ENCODE data around the gene SNX32.
"Not testable (repeated sequence)": the region's sequence is repeated elsewhere in the genome, so short reads cannot be mapped to it uniquely, and the experiment has no call there.

The SNX32 gene

DNA sequence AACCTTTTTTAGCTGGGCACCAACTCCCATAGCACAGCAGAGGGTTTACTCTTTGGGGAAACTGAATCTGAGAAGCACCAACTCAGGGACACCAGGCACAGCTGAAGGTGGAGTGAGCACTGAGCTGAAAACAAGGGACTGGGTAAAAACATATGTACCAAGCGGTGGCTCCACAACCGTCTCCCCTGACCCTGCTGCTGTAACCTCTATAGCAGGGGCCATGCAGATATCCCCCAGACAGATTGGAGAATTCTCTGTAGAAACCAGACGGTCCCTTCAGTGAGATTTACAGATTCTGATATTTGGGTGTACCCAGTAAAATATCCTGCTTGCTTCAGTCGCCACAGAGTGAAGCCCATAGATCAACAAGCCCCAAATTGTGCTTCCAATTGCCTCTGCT is 4.3 kb upstream of the SNX32 start:
- H3K36me3 ChIP-seq (ENCODE audit: insufficient read depth, low read length): no peaks in the 10 kb centered on the region
- no peaks in the 10 kb centered on the region for H3K9me2 ChIP-seq (replicated peaks; ENCODE audit: low read depth, low read length)
- H3K9ac ChIP-seq (ENCODE audit: low read depth, low read length, poor library complexity, severe bottlenecking): no peak overlapping the region
- no peaks in the 10 kb centered on the region for H3K27me3 ChIP-seq (ENCODE audit: insufficient read depth, low read length, poor library complexity, severe bottlenecking)
- no peaks in the 10 kb centered on the region for H3K9me3 ChIP-seq (ENCODE audit: insufficient read depth, low read depth, low read length)
- H3K4me2 ChIP-seq (ENCODE audit: low read depth, low read length, poor library complexity, severe bottlenecking): no peak overlapping the region
- H2AFZ ChIP-seq (ENCODE audit: low read length): no peak overlapping the region
- no peak for TF ChIP-seq EZH2phosphoT487 (IDR thresholded peaks at IDR 0.05; ENCODE audit: borderline replicate concordance)
- TF ChIP-seq, protein P1, sequence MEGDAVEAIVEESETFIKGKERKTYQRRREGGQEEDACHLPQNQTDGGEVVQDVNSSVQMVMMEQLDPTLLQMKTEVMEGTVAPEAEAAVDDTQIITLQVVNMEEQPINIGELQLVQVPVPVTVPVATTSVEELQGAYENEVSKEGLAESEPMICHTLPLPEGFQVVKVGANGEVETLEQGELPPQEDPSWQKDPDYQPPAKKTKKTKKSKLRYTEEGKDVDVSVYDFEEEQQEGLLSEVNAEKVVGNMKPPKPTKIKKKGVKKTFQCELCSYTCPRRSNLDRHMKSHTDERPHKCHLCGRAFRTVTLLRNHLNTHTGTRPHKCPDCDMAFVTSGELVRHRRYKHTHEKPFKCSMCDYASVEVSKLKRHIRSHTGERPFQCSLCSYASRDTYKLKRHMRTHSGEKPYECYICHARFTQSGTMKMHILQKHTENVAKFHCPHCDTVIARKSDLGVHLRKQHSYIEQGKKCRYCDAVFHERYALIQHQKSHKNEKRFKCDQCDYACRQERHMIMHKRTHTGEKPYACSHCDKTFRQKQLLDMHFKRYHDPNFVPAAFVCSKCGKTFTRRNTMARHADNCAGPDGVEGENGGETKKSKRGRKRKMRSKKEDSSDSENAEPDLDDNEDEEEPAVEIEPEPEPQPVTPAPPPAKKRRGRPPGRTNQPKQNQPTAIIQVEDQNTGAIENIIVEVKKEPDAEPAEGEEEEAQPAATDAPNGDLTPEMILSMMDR (conservative IDR thresholded peaks at IDR 0.05; ENCODE audit: low read length): no peak
- H4K20me1 ChIP-seq (ENCODE audit: insufficient read depth, low read length, poor library complexity, severe bottlenecking): no peaks in the 10 kb centered on the region
- H3K4me1 ChIP-seq (ENCODE audit: insufficient read depth, low read length, poor library complexity, severe bottlenecking): peaks cover 30% of the 10 kb centered on the region
- no peak overlapping the region for H3K4me3 ChIP-seq (ENCODE audit: low read length, poor library complexity, severe bottlenecking)
- 0 out of 2 replicates have a peak, but pooled peaks cover 2% of the 10 kb centered on the region for H3F3A ChIP-seq (ENCODE audit: low read depth)
- peaks cover 11% of the 10 kb centered on the region; the same call in 1 of the 2 replicates for H3K79me2 ChIP-seq (ENCODE audit: insufficient read depth, low read length)

DNA sequence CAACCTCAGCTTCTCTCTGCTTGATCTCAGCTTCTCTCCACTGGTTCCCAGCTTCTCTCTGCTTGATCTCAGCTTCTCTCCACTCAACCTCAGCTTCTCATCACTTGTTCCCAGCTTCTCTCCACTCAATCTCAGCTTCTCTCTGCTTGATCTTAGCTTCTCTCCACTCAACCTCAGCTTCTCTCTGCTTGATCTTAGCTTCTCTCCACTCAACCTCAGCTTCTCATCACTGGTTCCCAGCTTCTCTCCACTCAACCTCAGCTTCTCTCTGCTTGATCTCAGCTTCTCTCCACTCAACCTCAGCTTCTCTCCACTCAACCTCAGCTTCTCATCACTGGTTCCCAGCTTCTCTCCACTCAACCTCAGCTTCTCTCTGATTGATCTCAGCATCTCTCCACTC is 1.5 kb upstream of the SNX32 start:
- H4K20me1 ChIP-seq (ENCODE audit: insufficient read depth, low read length, poor library complexity, severe bottlenecking); H3K36me3 ChIP-seq (ENCODE audit: insufficient read depth, low read length); H3F3A ChIP-seq (ENCODE audit: low read depth); H2AFZ ChIP-seq (ENCODE audit: low read length); H3K9ac ChIP-seq (ENCODE audit: low read depth, low read length, poor library complexity, severe bottlenecking); H3K9me2 ChIP-seq (replicated peaks; ENCODE audit: low read depth, low read length); H3K27me3 ChIP-seq (ENCODE audit: insufficient read depth, low read length, poor library complexity, severe bottlenecking); H3K9me3 ChIP-seq (ENCODE audit: insufficient read depth, low read depth, low read length): not testable (repeated sequence)
- H3K4me3 ChIP-seq (ENCODE audit: low read length, poor library complexity, severe bottlenecking): peak overlapping the region; percentile 80
- H3K79me2 ChIP-seq (ENCODE audit: insufficient read depth, low read length): peaks cover 14% of the 10 kb centered on the region; the same call in 1 of the 2 replicates
- H3K4me1 ChIP-seq (ENCODE audit: insufficient read depth, low read length, poor library complexity, severe bottlenecking): peaks cover 35% of the 10 kb centered on the region
- peak overlapping the region; percentile 98 for H3K4me2 ChIP-seq (ENCODE audit: low read depth, low read length, poor library complexity, severe bottlenecking)

DNA sequence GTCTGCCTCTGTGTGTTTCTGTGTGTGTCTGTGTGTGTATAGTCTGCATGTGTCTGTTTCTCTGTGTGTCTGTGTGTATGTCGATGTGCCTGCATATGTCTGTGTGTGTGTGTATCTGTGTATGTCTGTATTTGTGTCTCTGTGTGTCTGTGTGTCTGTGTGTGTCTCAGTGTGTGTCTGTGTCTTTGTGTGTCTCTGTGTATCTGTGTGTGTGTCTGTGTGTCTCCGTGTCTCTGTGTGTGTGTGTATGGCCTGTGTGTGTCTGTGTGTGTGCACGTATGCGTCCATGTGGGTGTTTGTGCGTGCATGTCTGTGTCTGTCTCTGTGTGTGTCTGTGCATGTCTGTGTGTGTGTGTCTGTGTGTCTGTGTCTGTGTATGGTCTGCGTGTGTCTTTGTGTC is 439 bp downstream of the SNX32 start:
- Histone ChIP-seq H3K9ac (ENCODE audit: low read depth, low read length, poor library complexity, severe bottlenecking) (peak overlapping the region; percentile 77), H3F3A (ENCODE audit: low read depth) (0 out of 2 replicates have a peak, but pooled peaks cover 2% of the 10 kb centered on the region), H3K4me2 (ENCODE audit: low read depth, low read length, poor library complexity, severe bottlenecking) (peak overlapping the region; percentile 98), H4K20me1 (ENCODE audit: insufficient read depth, low read length, poor library complexity, severe bottlenecking) (no peaks in the 10 kb centered on the region), H2AFZ (ENCODE audit: low read length) (peak overlapping the region; percentile 99), H3K4me1 (ENCODE audit: insufficient read depth, low read length, poor library complexity, severe bottlenecking) (peaks cover 35% of the 10 kb centered on the region), H3K9me3 (ENCODE audit: insufficient read depth, low read depth, low read length) (no peaks in the 10 kb centered on the region), H3K79me2 (ENCODE audit: insufficient read depth, low read length) (peaks cover 14% of the 10 kb centered on the region; the same call in 1 of the 2 replicates), H3K9me2 (replicated peaks; ENCODE audit: low read depth, low read length) (no peaks in the 10 kb centered on the region), H3K27me3 (ENCODE audit: insufficient read depth, low read length, poor library complexity, severe bottlenecking) (no peaks in the 10 kb centered on the region), H3K36me3 (ENCODE audit: insufficient read depth, low read length) (no peaks in the 10 kb centered on the region), H3K4me3 (ENCODE audit: low read length, poor library complexity, severe bottlenecking) (peak overlapping the region; percentile 80)
- TF ChIP-seq EZH2phosphoT487 (IDR thresholded peaks at IDR 0.05; ENCODE audit: borderline replicate concordance): no peak
- TF ChIP-seq, protein P1 (conservative IDR thresholded peaks at IDR 0.05; ENCODE audit: low read length): no peak

DNA sequence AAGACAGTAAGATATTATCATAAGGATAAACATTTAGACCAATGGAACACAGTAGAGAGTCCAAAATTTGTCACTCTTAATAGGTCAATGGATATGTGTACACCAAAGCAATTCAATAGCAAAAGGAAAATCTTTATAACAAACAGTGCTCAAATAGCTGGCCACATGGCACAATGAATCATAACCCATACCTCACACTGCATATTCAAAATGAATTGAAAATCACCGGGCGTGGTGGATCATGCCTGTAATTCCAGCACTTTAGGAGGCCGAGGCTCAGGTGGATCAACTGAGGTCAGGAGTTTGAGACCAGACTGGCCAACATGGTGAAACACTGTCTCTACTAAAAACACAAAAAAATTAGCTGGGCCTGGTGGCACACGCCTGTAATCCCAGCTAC is 8.4 kb downstream of the SNX32 start:
- Histone ChIP-seq H3K4me1 (ENCODE audit: insufficient read depth, low read length, poor library complexity, severe bottlenecking) (no peaks in the 10 kb centered on the region), H3K27me3 (ENCODE audit: insufficient read depth, low read length, poor library complexity, severe bottlenecking) (no peaks in the 10 kb centered on the region), H2AFZ (ENCODE audit: low read length) (no peak overlapping the region), H3K79me2 (ENCODE audit: insufficient read depth, low read length) (no peaks in the 10 kb centered on the region), H4K20me1 (ENCODE audit: insufficient read depth, low read length, poor library complexity, severe bottlenecking) (no peaks in the 10 kb centered on the region), H3K9me2 (replicated peaks; ENCODE audit: low read depth, low read length) (no peaks in the 10 kb centered on the region), H3K4me2 (ENCODE audit: low read depth, low read length, poor library complexity, severe bottlenecking) (no peak overlapping the region), H3K9ac (ENCODE audit: low read depth, low read length, poor library complexity, severe bottlenecking) (no peak overlapping the region), H3K36me3 (ENCODE audit: insufficient read depth, low read length) (no peaks in the 10 kb centered on the region), H3K4me3 (ENCODE audit: low read length, poor library complexity, severe bottlenecking) (no peak overlapping the region), H3K9me3 (ENCODE audit: insufficient read depth, low read depth, low read length) (no peaks in the 10 kb centered on the region), H3F3A (ENCODE audit: low read depth) (no peaks in the 10 kb centered on the region)
- no peak for TF ChIP-seq EZH2phosphoT487 (IDR thresholded peaks at IDR 0.05; ENCODE audit: borderline replicate concordance)
- TF ChIP-seq, protein P1 (conservative IDR thresholded peaks at IDR 0.05; ENCODE audit: low read length): no peak
